Panc1 (cell line): ENCODE measurements around the gene RIPOR2. TPM values are rescaled to one million over a fixed set of nuclear protein-coding genes. Genes with fewer than 3 reads are reported as not detected.

ENCODE experiments used
- ATAC-seq: fragments of 200-7000 bp; cut with Tn5 transposase; 2 replicates; pipeline ENCODE4 v1.9.1; 2020; ENCODE audit warnings: mild to moderate bottlenecking, moderate library complexity
- BruUV-seq: library from RNA; stranded (reverse); fragments of 400-500 nt; replicated peaks from 2 replicates; lab custom pipeline; 2021; lab: Mats Ljungman, UMichigan
- CTCF ChIA-PET: fragments of 300-600 bp; sonication (Branson Sonifier 250); formaldehyde crosslinking; loops from one replicate; lab custom pipeline; 2022; ENCODE audit warnings: antibody characterized with exemption; lab: Charles Lee
- POLR2A ChIA-PET: fragments of 300-600 bp; sonication (Branson Sonifier 250); formaldehyde crosslinking; loops from one replicate; lab custom pipeline; 2022; ENCODE audit warnings: antibody characterized with exemption; lab: Charles Lee
- DNase-seq: peaks from one replicate; pipeline ENCODE4 v3.0.0-alpha.2; 2010; ENCODE audit warnings: low read depth, low spot score
- H3K27ac ChIP-seq: 2 replicates; pipeline ENCODE4 v1.5.1; 2011; ENCODE audit warnings: mild to moderate bottlenecking, low read length, inconsistent platforms
- H3K27me3 ChIP-seq: fragments of 200-500 bp; sonication (Bioruptor generic); 2 replicates; pipeline ENCODE4 v1.6.0; 2014; ENCODE audit warnings: low read length, inconsistent platforms; ENCODE audit not compliant: control insufficient read depth, insufficient read depth
- H3K36me3 ChIP-seq: fragments of 200-500 bp; sonication (Bioruptor generic); 2 replicates; pipeline ENCODE4 v1.5.1; 2014; ENCODE audit warnings: inconsistent platforms, mild to moderate bottlenecking, low read length, moderate library complexity; ENCODE audit not compliant: control insufficient read depth, insufficient read depth
- H3K4me1 ChIP-seq: 2 replicates; pipeline ENCODE4 v1.5.1; 2011; ENCODE audit warnings: inconsistent platforms, mild to moderate bottlenecking, low read length, moderate library complexity; ENCODE audit not compliant: control insufficient read depth, insufficient read depth
- H3K4me3 ChIP-seq, 2 experiments: 2 replicates each; pipeline ENCODE4 v1.5.1; 2011 to 2012; ENCODE audit warnings: low read depth in 2 of 2, low read length in 2 of 2, mild to moderate bottlenecking in 2 of 2, inconsistent platforms in 1 of 2, moderate library complexity in 1 of 2
- H3K9me3 ChIP-seq: fragments of 200-500 bp; sonication (Bioruptor generic); 2 replicates; pipeline ENCODE4 v1.5.1; 2014; ENCODE audit warnings: low read depth, mild to moderate bottlenecking, inconsistent platforms, low read length, moderate library complexity; ENCODE audit not compliant: control insufficient read depth, insufficient read depth
- CTCF ChIP-seq: fragments of 450-650 bp; IDR thresholded peaks from 2 replicates; pipeline ENCODE4 v1.5.1; 2017; ENCODE audit warnings: mild to moderate bottlenecking
- POLR2AphosphoS5 ChIP-seq: IDR thresholded peaks from 2 replicates; pipeline ENCODE4 v1.6.1; 2012; ENCODE audit warnings: mild to moderate bottlenecking, low read depth, low read length, moderate library complexity
- REST ChIP-seq, 2 experiments: IDR thresholded peaks; 2 replicates each; pipeline ENCODE4 v1.6.1; 2011 to 2012; ENCODE audit warnings: low read depth in 2 of 2, control low read depth in 1 of 2, low read length in 1 of 2, mild to moderate bottlenecking in 1 of 2, moderate library complexity in 1 of 2; ENCODE audit not compliant: insufficient read depth in 1 of 2
- SIN3A ChIP-seq: IDR thresholded peaks from 2 replicates; pipeline ENCODE4 v1.6.1; 2012; ENCODE audit warnings: low read depth, mild to moderate bottlenecking, low read length, moderate library complexity, borderline replicate concordance; ENCODE audit not compliant: insufficient read depth
- TCF7L2 ChIP-seq: IDR thresholded peaks from 2 replicates; pipeline ENCODE4 v1.6.1; 2011; ENCODE audit warnings: mild to moderate bottlenecking, low read depth, low read length, inconsistent platforms
- in situ Hi-C: cut with HindIII; loops from 2 replicates; pipeline ENCODE4 v1.10.0; 2016; ENCODE audit warnings: low sequenced_read_pairs, low pct_unique_long_range_greater_than_20kb
- intact Hi-C: fragments of 100-400 bp; cut with micrococcal nuclease; formaldehyde crosslinking; loops from one replicate; pipeline ENCODE4 v1.10.0; 2022; ENCODE audit not compliant: unreplicated experiment
- total RNA-seq: library from RNA; stranded (reverse); gene quantifications from one replicate; pipeline ENCODE4 v1.2.1, GENCODE V29; 2021; ENCODE audit not compliant: unreplicated experiment

RIPOR2 gene
- total RNA-seq, 1 experiment from 2014 or later = 0.54 TPM

DNA sequence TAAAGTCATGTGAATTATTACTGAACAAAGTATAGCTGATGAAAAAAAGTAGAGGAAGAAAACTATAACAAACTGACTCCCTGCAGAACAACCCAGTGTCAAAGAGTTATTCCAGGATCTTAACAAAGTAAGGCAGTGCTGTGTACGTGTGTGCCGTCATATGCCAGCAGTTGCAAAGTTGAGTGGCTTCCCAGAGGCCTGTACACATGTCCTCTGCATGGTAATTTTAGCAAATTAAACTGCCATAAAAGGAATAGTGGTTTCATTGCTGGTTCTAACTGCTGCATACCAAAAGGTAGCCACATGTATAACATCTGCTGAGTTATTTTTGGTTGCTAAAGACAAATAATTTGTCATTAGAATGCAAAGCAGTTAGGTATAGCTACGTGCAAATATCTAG is 44.8 kb downstream of the RIPOR2 start:
- in situ Hi-C loops (no loop called here), intact Hi-C loops (no loop called here)
- ChIA-PET POLR2A (no interaction called here), CTCF (interaction anchor here (0.6 kb wide), 1 partner anchor 35 kb away, joined by 4 read pairs; no protein-coding TSS in a partner anchor)
- no peaks in the 10 kb centered on the region for H3K9me3 ChIP-seq
- no peaks in the 10 kb centered on the region for H3K4me1 ChIP-seq
- no peak overlapping the region for H3K27ac ChIP-seq
- DNase-seq = no peak
- no peaks in the 10 kb centered on the region for H3K36me3 ChIP-seq
- H3K27me3 ChIP-seq = no peaks in the 10 kb centered on the region; the same call in none of the 2 replicates
- no peak for ATAC-seq
- no peak for TF ChIP-seq SIN3A
- TF ChIP-seq TCF7L2 = no peak
- TF ChIP-seq REST (IDR thresholded peaks at IDR 0.05; ENCODE audit: insufficient read depth in 1 of 2, low read depth in 2 of 2, low read length in 1 of 2) = no peak
- TF ChIP-seq POLR2AphosphoS5 = no peak
- no peak for TF ChIP-seq CTCF
- no TSS peak for BruUV-seq
- no peak overlapping the region for H3K4me3 ChIP-seq

GRCh38 chr6:24890471-24890870 is 45.3 kb downstream of the RIPOR2 start:
- H3K27me3 ChIP-seq = no peaks in the 10 kb centered on the region; the same call in none of the 2 replicates
- CTCF ChIA-PET = no interaction called here
- POLR2A ChIA-PET = no interaction called here
- no peaks in the 10 kb centered on the region for H3K9me3 ChIP-seq
- ATAC-seq (no peak), DNase-seq (no peak)
- intact Hi-C loops = no loop called here
- TF ChIP-seq TCF7L2 (no peak), REST (IDR thresholded peaks at IDR 0.05; ENCODE audit: insufficient read depth in 1 of 2, low read depth in 2 of 2, low read length in 1 of 2) (no peak), POLR2AphosphoS5 (no peak), SIN3A (no peak), CTCF (no peak)
- in situ Hi-C loops = no loop called here
- no TSS peak for BruUV-seq
- H3K36me3 ChIP-seq = no peaks in the 10 kb centered on the region
- H3K27ac ChIP-seq = no peak overlapping the region
- H3K4me1 ChIP-seq = no peaks in the 10 kb centered on the region
- H3K4me3 ChIP-seq = no peak overlapping the region
